Epithelial cell of esophagus (primary cell): Measurements from ENCODE around the gene GFOD1.

Experiments
- DNase-seq: peaks from one replicate; pipeline ENCODE4 v3.0.0; 2010; ENCODE audit warnings: low read depth
- H3K4me3 ChIP-seq: 2 replicates; pipeline ENCODE4 v1.5.1; 2011; ENCODE audit warnings: mild to moderate bottlenecking, low read length, control low read depth
- CTCF ChIP-seq: IDR thresholded peaks from 2 replicates; pipeline ENCODE4 v1.5.1; 2011; ENCODE audit warnings: low read depth, mild to moderate bottlenecking, low read length, control low read depth, inconsistent platforms; ENCODE audit not compliant: insufficient read depth; ENCODE audit errors: missing control alignments

Gene GFOD1

DNA sequence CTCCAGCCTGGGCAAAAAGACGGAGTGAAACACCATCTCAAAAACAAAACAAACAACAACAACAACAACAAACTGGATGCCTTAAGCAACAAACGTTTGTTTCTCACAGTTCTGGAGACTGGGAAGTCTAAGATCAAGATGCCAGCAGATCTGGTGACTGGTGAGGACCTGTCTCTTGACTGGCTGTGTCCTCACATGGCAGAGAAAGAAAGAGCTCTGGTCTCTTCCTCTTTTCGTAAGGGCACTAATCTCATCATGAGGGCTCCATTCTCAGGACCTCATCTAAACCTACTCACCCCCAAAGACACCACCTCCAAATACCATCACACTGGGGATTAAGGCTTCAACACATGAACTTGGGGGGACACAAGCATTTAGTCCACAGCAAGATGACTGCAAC, 13.5 kb upstream of the GFOD1 start:
- no peak for DNase-seq
- no peak overlapping the region for H3K4me3 ChIP-seq
- no peak for TF ChIP-seq CTCF

- peak; percentile 29 for DNase-seq
- no peak for TF ChIP-seq CTCF
These were observed 12.9 kb upstream of the GFOD1 start for GRCh38 chr6:13500264-13500663.

DNA sequence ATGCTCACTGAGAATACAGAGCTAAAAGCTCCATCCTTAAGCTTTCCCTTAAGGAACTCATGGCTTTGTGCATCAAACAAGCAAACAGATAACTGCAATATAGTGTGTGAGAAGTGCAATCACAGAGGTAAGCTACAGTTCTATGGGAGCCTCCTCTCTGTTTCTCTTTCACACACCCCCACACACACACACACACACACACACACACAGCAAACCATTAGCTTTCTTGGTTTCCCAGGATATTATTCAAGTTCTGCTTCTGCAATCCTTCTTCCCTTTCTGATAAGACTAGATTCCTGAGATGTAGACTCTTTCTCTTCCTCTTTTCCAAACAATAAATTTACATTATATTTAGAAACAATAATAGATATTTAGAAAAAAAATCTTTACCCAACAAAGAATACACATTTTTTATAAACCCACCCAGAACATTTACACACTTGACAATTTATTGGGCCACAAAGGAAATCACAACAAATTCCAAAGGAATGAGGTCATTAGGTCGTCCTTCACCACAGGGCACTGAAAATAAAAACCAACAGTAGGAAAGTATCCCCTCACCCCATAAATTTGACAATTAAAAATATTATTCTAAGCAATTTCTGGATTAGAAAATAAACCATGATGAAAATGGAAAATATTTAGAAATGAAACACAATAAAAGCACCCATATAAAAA, 9.3 kb upstream of the GFOD1 start:
- DNase-seq = no peak

More at GRCh38 chr6:13500264-13500663, 12.9 kb upstream of the GFOD1 start:
- H3K4me3 ChIP-seq = no peak overlapping the region

DNA sequence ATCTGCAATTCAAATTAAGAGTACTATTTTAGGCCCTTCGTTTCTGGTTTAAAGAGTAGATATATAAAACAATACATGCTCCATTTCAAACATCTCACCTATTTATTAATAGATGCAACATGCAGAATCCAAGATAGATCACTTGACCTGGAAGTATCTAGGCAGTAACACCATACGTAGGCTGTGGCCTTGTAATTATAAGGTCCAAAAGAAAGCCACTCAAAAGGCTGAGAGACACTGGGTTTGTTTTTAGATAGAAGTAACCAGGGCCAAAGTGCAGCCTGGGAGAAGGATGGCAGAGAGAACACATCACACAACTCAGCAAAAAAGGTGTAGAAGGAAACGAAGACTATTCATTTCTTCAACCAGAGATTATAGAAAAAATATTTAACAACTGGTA, 8.4 kb upstream of the GFOD1 start:
- DNase-seq = no peak
- H3K4me3 ChIP-seq = no peak overlapping the region
- TF ChIP-seq CTCF = no peak

More for the DNA sequence above, 9.3 kb upstream of the GFOD1 start:
- TF ChIP-seq CTCF = no peak
- no peak overlapping the region for H3K4me3 ChIP-seq

GRCh38 chr6:13495112-13495776, 7.8 kb upstream of the GFOD1 start:
- H3K4me3 ChIP-seq = no peak overlapping the region
- no peak for TF ChIP-seq CTCF
- no peak for DNase-seq

- no peak overlapping the region for H3K4me3 ChIP-seq
- no peak for TF ChIP-seq CTCF
- no peak for DNase-seq
These were observed 6.7 kb upstream of the GFOD1 start for GRCh38 chr6:13494137-13494536.

DNA sequence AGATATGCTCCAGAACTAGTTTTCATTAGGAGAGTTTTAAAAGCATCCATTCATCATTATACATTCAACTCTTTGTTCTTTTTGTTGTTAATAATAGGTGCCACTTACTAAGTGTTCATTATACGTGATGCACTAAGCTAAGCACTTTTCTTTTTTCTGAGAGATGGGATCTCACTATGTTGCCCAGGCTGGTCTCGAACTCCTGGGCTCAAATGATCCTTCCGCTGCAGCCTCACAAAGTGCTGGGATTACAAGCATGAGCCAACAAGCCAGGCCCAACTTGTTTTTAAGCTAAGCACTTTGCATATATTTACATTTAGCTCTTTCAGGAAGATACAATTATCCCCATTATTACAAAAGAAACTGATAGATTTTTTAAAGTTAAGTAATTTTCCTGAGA, 5.7 kb upstream of the GFOD1 start:
- no peak for DNase-seq
- no peak for TF ChIP-seq CTCF
- H3K4me3 ChIP-seq = no peak overlapping the region
